CD4-positive, alpha-beta T cell (primary cell): Measurements from ENCODE around the gene PPP1R8. TPM values are rescaled to one million over a fixed set of nuclear protein-coding genes. Genes with fewer than 3 reads are reported as not detected.
A peak's percentile ranks its signal among the peaks of the same experiment; 100 is the strongest.

Experiments
- ATAC-seq: fragments of 200-7000 bp; cut with Tn5 transposase; one replicate; pipeline ENCODE4 v1.10.0; 2022; ENCODE audit warnings: mild to moderate bottlenecking; ENCODE audit not compliant: poor library complexity
- CTCF ChIA-PET: fragments of 350-600 bp; sonication (Branson Sonifier 250); formaldehyde crosslinking; loops from one replicate; lab custom pipeline; 2021; ENCODE audit warnings: antibody characterized with exemption, inconsistent platforms; lab: Charles Lee
- POLR2A ChIA-PET: fragments of 350-600 bp; sonication (Branson Sonifier 250); formaldehyde crosslinking; loops from one replicate; lab custom pipeline; 2021; ENCODE audit warnings: antibody characterized with exemption, inconsistent platforms; lab: Charles Lee
- DNase-seq, 14 experiments: peaks; one replicate each; pipeline ENCODE4 v3.0.0-alpha.2; 2013 to 2020; ENCODE audit warnings: mixed read lengths in 2 of 14
- H3K27ac ChIP-seq, 2 donors: one replicate each; pipeline versions ENCODE4 v1.5.1 to v1.7.0; 2013; ENCODE audit warnings: low read length in 2 of 2, low read depth in 1 of 2, mild to moderate bottlenecking in 1 of 2
- H3K27me3 ChIP-seq, 2 experiments: 1 replicate in 1 of 2; 2 replicates in 1 of 2; pipeline versions ENCODE4 v1.6.1 to v1.7.0; 2013; ENCODE audit warnings: low read length in 2 of 2, control low read depth in 1 of 2, mild to moderate bottlenecking in 1 of 2, moderate library complexity in 1 of 2; ENCODE audit not compliant: insufficient read depth in 2 of 2, control insufficient read depth in 1 of 2
- H3K36me3 ChIP-seq: one replicate; pipeline ENCODE4 v1.6.1; 2013; ENCODE audit warnings: low read length, control low read depth; ENCODE audit not compliant: insufficient read depth
- H3K4me1 ChIP-seq: one replicate; pipeline ENCODE4 v1.6.1; 2013; ENCODE audit warnings: low read length, control low read depth; ENCODE audit not compliant: insufficient read depth
- H3K4me3 ChIP-seq: one replicate; pipeline ENCODE4 v1.5.1; 2013; ENCODE audit warnings: mild to moderate bottlenecking, low read length, moderate library complexity
- H3K9me3 ChIP-seq, 2 experiments: 1 replicate in 1 of 2; 2 replicates in 1 of 2; pipeline versions ENCODE4 v1.6.1 to v1.7.0; 2013; ENCODE audit warnings: low read length in 2 of 2, mild to moderate bottlenecking in 2 of 2, control low read depth in 1 of 2, moderate library complexity in 1 of 2; ENCODE audit not compliant: control insufficient read depth in 1 of 2, insufficient read depth in 1 of 2
- H3K27ac Mint-ChIP-seq: one replicate; pipeline ENCODE4 v1.8.0; 2020; ENCODE audit warnings: mixed read lengths
- H3K27me3 Mint-ChIP-seq: one replicate; pipeline ENCODE4 v1.8.0; 2021; ENCODE audit warnings: mixed read lengths
- H3K36me3 Mint-ChIP-seq: one replicate; pipeline ENCODE4 v1.8.0; 2021; ENCODE audit warnings: low read depth, mixed read lengths
- H3K4me1 Mint-ChIP-seq: one replicate; pipeline ENCODE4 v1.8.0; 2021; ENCODE audit warnings: low read depth, mixed read lengths
- H3K4me3 Mint-ChIP-seq: one replicate; pipeline ENCODE4 v1.8.0; 2020; ENCODE audit warnings: mild to moderate bottlenecking, mixed read lengths
- H3K9me3 Mint-ChIP-seq: one replicate; pipeline ENCODE4 v1.8.0; 2020; ENCODE audit warnings: mixed read lengths
- CTCF ChIP-seq: fragments of 200-600 bp; IDR thresholded peaks from one replicate; pipeline ENCODE4 v1.8.0; 2022; ENCODE audit warnings: antibody characterized with exemption, mild to moderate bottlenecking
- intact Hi-C, 2 experiments: fragments of 100-400 bp; cut with DNase I in 1 of 2; cut with micrococcal nuclease in 1 of 2; formaldehyde crosslinking; loops; one replicate each; pipeline versions ENCODE4 v1.15.1 to v1.9.0; 2023 to 2025; cut with DNase I, micrococcal nuclease
- total RNA-seq, 174 experiments: library from RNA in 2 of 174; stranded (reverse) in 2 of 174; gene quantifications; one replicate each; pipeline ENCODE4 v1.2.3 and lab custom pipeline; 2021 to 2026

PPP1R8 gene
- total RNA-seq, 2 experiments from 2014 or later = 14.8 to 15.7 TPM

GRCh38 chr1:27877115-27877416, 46.5 kb downstream of the PPP1R8 start:
- ATAC-seq (no peak), DNase-seq (no peak)
- Mint-ChIP-seq H3K4me1 (peaks cover 25% of the 10 kb centered on the region), H3K4me3 (peak overlapping the region; percentile 20), H3K27me3 (no peaks in the 10 kb centered on the region), H3K36me3 (peaks cover 58% of the 10 kb centered on the region), H3K9me3 (no peaks in the 10 kb centered on the region), H3K27ac (peak overlapping the region; percentile 39)
- ChIA-PET CTCF (interaction anchor here (0.5 to 1.1 kb wide), 2 partner anchors 19 to 176 kb away, joined by 3 to 4 read pairs; no protein-coding TSS in a partner anchor), POLR2A (interaction anchor here (0.6 to 0.9 kb wide), 2 partner anchors 10 to 296 kb away, joined by 3 to 4 read pairs; no protein-coding TSS in a partner anchor)
- TF ChIP-seq CTCF = no peak
- Histone ChIP-seq H3K4me1 (peaks cover 70% of the 10 kb centered on the region), H3K4me3 (no peak overlapping the region), H3K9me3 (no peaks in the 10 kb centered on the region), H3K27me3 (no peaks in the 10 kb centered on the region), H3K27ac (no peak overlapping the region), H3K36me3 (peaks cover 55% of the 10 kb centered on the region)
- intact Hi-C loops = no loop called here

- CTCF ChIA-PET = interaction anchor here (1.1 kb wide), 1 partner anchor 20 kb away, joined by 4 read pairs; no protein-coding TSS in a partner anchor
These were observed 47.5 kb downstream of the PPP1R8 start for GRCh38 chr1:27878039-27878438.

GRCh38 chr1:27878787-27879335, 48.3 kb downstream of the PPP1R8 start:
- Mint-ChIP-seq H3K27ac (no peak overlapping the region), H3K9me3 (no peaks in the 10 kb centered on the region), H3K36me3 (peaks cover 67% of the 10 kb centered on the region), H3K27me3 (no peaks in the 10 kb centered on the region), H3K4me1 (peaks cover 11% of the 10 kb centered on the region), H3K4me3 (no peak overlapping the region)
- Histone ChIP-seq H3K36me3 (peaks cover 73% of the 10 kb centered on the region), H3K9me3 (no peaks in the 10 kb centered on the region), H3K4me3 (no peak overlapping the region), H3K4me1 (peaks cover 78% of the 10 kb centered on the region), H3K27me3 (no peaks in the 10 kb centered on the region), H3K27ac (no peak overlapping the region)
- POLR2A ChIA-PET = interaction anchor here (0.6 kb wide), 1 partner anchor 156 kb away, joined by 4 read pairs; no protein-coding TSS in a partner anchor
- DNase-seq (no peak), ATAC-seq (no peak)
- TF ChIP-seq CTCF = no peak
- CTCF ChIA-PET = no interaction called here
- intact Hi-C loops = no loop called here

More at GRCh38 chr1:27878039-27878438, 47.5 kb downstream of the PPP1R8 start:
- H3K4me1 Mint-ChIP-seq = peaks cover 19% of the 10 kb centered on the region
- H3K9me3 Mint-ChIP-seq = no peaks in the 10 kb centered on the region
- peaks cover 65% of the 10 kb centered on the region for H3K36me3 ChIP-seq
- H3K4me1 ChIP-seq = peaks cover 78% of the 10 kb centered on the region
- intact Hi-C loops = no loop called here
- DNase-seq (no peak), ATAC-seq (no peak)
- no peak overlapping the region for H3K4me3 ChIP-seq
- POLR2A ChIA-PET = no interaction called here
- H3K27me3 ChIP-seq = no peaks in the 10 kb centered on the region
- TF ChIP-seq CTCF = no peak
- no peak overlapping the region for H3K27ac ChIP-seq
- no peak overlapping the region for H3K4me3 Mint-ChIP-seq
- H3K9me3 ChIP-seq = no peaks in the 10 kb centered on the region
- no peaks in the 10 kb centered on the region for H3K27me3 Mint-ChIP-seq
- peaks cover 61% of the 10 kb centered on the region for H3K36me3 Mint-ChIP-seq
- H3K27ac Mint-ChIP-seq = no peak overlapping the region
